ENCODE data around the gene CERKL.

Gene CERKL

GRCh38 chr2:181500201-181500600 is 156.7 kb downstream of the CERKL start:
- no peak for ATAC-seq

- no peak for ATAC-seq
Measured at GRCh38 chr2:181499231-181499630, 157.7 kb downstream of the CERKL start.

All from activated CD4-positive, CD25-positive, alpha-beta regulatory T cell treated with anti-CD3 and anti-CD28 coated beads, Interleukin-2, amount 50 U/mL, for 24 hours (primary cell).